Dermis blood vessel endothelial cell (primary cell): Measurements from ENCODE around the gene GDF2. TPM values are rescaled to one million over a fixed set of nuclear protein-coding genes. Genes with fewer than 3 reads are reported as not detected.

Experiments used
- DNase-seq: peaks from one replicate; pipeline ENCODE4 v3.0.0; 2010
- total RNA-seq: library from RNA; depleted of rRNA; stranded (reverse); fragments of >200 nt; gene quantifications from 2 replicates; pipeline ENCODE4 v1.2.3, GENCODE V29; 2014

The GDF2 gene
- total RNA-seq, 1 donor from 2014 or later, result not detected

DNA sequence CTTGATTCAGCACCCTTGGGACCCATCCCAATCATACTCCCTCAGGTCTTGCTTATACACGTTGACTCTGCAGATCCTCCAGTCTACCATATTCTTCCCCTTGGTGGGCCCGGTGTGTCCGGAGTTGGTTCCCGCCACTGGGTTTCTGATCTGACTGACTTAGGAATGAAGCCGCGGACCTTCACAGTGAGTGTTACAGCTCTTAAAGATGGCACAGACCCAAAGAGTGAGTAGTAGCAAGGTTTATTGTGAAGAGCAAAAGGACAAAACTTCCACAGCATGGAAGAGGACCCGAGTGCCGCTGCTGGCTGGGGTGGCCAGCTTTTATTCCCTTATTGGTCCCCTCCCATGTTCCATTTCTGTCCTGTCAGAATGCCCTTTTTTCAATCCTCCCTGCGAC lies 28.2 kb upstream of the GDF2 start:
- DNase-seq, result no peak

DNA sequence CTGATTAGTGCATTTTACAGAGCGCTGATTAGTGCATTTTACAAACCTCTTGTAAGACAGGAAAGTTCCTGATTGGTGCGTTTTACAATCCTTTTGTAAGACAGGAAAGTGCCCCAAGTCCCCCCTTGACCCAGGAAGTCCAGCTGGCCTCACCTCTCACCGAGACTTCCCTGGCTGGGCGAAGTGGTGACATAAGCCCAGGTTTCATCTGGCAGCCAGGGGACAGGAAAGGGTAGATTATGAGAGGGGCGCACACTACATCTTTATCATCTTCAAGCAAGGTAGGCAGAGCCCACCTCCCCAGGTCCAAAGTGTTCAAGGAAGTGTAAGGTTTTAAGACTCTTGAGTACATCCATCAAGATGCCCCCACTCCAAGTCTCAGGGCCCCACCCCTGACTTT lies 27.8 kb upstream of the GDF2 start:
- DNase-seq, result no peak

DNA sequence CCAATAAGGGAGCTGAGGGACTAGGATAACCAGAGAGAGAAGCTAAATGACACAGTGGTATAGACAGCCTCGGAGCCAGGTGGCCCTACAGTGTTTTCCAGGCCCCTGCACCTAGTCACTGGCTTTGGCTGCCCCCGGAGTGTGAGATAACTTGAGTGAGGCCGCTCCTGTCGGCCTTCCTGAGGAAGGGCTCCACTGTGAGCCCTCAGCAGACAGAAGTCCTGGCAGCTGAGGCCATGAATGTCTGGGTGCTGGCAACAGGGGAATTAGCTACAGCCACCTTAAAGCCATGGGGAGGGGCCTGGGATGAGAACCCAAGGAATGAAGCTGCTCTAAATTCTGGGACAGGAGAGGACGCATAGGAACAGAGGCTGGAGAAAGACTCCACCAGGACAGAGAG lies 26.8 kb upstream of the GDF2 start:
- no peak for DNase-seq

DNA sequence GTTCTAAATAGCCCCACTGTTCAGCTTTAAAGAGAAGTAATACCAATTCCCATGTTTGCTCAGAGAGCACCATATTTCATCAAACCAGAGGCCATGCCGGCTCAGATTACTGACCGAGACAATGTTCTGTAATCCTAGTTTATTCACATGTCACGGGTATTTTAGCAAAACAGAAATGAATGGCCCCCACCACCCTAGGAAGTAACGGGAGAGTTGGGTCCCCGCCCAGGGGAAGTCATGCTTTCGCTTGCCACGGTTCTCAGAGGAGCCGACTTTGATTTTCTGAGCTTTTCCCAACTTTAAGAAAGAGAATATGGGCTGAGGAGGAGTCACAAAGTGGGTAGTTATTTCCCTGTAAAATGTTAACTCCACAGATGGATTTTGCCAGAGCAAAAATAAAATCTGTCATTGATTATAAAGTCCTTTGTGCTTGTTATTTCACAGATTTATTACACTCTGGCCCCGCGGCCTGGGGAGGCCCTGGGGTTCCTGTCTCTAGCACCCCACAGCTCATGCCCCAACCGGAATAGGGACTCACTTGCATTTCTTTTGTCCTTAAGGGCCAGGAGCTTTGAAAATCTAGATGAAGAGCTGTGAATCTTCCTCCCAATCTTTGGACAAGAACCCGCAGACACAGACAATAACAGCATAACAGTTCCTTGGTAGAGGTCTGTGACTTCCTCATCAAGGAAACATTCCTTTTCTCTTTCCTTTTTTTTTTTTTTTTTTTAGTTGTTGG lies 25.9 kb upstream of the GDF2 start:
- DNase-seq, result no peak

DNA sequence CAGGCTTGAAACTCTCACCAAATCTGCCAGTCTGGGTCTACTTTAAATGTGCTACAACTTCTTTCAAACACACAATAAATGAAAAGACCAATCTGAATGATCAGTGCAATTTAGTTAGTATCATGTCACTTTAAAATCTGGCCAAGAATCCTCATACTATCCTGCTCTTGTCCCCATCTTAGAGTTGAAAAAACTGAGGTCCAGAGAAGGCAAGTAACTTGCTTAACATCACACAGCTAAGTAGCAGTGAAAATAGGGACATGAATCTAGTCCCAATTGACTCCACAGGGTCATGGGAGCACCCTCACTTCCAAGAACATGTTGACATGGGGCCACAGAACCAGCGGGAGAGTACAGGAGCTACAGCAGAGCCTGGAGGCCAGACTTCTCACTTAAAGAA lies 25.3 kb upstream of the GDF2 start:
- DNase-seq, result no peak

DNA sequence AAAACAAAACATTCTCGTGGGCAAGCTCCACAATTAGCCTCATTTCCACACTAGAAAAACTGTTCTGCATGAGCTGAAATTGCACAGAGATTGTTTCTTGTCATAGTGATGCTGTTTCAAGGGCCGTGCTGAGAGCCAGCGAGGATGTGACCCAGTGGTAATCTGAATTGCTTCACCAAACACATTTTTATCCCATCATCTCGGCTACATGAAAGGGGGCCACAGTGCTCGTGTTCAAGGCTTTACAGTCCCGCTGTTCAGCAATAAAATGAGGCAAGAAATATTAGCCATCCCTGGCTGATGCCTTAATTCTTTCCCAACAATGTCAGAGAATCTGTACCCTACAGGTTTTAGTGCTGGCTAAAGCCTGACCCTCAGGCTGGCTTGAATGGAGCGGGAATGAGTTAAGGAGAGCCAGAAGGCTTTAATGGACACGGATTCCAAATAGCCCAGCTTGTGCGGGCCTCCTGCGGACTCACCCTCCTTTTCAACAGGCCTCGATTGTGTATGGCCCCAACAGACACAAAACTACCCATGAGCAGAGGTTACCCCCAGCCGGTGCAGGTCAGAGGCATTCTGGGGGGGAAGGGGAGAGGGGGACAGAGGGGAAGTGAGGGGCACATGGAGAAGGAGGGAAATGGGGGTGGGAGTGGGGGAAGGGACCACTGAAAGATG lies 24.3 kb upstream of the GDF2 start:
- no peak for DNase-seq

DNA sequence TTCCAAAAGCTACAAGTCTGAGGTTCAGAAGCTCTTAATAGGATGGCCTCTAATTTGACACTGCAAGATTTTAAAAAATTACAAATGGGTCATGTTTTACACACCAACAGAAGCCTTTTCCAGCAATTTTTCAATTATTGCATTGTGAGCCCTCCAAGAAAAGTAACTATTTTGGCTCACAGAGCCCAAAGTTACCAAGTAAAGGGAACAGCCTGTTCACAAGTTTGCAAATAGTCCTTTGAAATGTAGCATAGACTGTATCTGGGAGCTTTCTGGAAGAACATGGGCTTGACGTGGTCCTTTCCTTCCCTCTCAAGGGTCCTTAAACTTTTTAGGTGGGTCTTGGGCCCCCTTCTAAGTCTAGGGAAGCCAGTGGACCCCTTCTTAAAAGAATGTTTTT lies 23.5 kb upstream of the GDF2 start:
- no peak for DNase-seq

DNA sequence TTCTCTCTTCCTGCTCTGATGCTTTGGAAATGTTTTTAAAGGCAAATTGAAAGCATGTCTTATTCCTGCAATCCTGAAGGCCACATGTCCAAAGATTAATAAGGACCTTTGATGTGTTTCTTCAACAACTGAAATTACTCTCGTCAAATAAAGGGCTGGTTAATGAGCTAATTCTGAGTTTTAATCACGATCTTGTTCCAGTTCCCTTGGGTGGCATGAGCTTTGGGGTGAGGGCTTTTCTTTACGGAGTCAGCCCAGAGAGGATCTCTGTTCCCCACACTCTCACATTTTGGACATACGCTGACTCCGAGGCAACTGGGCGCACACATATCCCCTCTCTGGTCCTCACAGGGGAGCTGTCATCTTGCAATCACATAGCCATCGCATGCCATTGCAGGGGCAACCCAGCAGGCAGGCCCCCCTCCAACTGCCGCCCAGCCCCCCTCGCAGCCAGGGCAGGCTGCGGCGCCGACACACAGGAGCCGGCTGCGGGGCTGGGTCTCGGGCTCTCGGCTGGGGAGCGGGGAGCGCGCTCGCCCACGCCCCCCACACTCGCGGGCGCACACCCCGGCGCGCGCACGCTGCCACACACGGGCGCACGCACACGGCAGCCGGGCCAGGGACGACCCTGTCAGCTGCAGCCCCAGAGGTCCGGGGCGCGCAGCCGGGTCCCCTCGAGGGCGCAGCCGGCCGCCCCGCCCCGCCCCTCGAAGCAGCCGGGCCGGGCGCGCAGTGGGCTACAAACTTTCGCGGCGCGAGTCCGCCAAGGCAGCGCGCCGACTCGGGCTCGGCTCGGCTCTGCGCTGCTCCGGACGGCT lies 22.4 kb upstream of the GDF2 start, which contains the start of gene GDF10:
Gene GDF10 (plus strand): TSS at position 587 of the 818 bp plus-strand sequence. CDS start 455 bp downstream, outside the sequence.
- DNase-seq, result no peak

DNA sequence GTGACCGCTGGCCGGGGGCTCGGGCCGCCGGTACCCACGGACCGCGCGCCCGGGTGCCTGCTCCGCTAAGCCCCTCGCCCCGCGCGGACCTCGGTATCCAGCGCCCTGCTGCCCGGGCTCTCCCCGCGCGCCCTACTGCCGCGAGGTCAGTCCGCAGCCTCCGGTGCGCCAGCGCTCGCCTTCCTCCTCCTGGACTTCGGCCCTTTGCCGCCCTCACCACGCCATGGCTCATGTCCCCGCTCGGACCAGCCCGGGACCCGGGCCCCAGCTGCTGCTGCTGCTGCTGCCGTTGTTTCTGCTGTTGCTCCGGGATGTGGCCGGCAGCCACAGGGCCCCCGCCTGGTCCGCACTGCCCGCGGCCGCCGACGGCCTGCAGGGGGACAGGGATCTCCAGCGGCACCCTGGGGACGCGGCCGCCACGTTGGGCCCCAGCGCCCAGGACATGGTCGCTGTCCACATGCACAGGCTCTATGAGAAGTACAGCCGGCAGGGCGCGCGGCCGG lies 21.8 kb upstream of the GDF2 start:
- DNase-seq, result no peak

DNA sequence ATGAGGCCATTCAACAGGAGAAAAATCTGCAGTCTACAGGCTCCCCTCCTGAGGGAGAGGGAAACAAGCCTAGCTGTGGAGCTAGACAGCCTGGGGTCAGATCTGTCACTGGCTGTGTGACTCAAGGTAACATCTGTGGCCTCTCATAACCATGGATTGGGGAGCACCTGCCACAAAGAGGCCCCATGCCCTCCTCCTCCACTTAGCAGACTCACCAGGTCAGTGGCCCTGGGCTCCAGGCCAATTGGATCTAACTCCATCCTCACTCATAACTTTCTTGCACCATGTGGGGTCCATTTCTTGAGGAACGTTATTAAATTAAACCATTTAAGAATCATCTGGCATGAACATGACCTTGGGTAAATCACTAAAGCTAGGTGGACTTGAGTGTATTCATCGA lies 20.4 kb upstream of the GDF2 start:
- no peak for DNase-seq

DNA sequence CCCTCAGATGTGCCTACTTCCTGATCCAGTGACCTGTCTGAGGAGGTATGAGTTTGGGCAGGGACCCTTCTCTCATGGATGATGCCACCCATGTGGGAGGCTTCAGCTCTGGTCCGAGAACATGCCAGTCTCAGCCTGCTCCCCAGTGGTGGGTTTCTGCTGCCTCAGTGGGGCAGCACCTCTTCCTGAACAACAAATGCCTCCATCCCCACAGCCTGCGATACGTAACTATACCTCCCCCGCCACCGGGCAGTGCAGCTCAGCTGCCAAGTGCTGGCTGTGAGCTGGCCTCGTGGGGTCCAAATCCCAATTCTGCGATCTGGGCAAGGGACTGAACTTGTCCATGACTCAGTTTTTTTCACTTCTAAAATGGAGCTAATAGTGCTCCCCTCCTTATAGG lies 19.1 kb upstream of the GDF2 start:
- DNase-seq, result no peak

DNA sequence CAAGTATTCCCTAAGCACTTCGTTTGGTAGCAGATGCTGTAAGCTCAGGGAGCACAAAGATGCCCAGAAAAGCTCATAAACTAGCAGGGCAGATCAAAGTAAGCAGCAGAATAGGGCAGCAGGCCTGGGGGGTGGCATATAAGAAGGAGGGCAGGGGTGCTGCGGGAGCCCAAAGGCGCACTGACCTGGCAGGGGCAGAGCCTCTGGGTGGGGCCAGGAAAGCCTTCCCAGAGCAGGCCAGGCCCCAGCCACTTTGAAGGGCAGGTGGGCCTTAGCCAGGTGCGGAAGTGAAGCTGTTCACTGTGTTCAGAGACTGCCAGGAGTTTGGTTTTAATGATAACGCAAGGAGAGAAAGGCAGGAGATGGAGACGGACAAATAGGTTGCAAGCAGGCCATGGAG lies 18.4 kb upstream of the GDF2 start:
- DNase-seq, result no peak

DNA sequence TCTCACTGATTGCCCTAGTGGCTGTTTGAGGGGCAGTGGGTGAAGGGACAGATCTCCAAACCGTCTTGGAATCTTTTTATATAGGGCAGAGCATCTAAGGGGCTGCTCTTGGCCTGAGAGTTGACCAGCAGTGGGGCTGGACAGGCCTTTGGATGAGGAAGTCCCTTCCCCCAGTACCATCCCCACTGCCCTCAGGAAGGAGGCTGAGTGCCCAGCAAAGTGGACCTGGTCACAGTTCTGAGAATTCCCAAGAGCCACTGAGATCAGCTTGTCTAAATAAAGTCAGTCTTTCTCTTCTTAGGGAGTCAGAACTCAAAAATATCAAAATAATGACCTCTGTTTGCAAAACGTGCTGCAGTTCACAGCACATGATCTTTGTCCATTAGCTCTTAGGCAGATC lies 16.7 kb upstream of the GDF2 start:
- no peak for DNase-seq

DNA sequence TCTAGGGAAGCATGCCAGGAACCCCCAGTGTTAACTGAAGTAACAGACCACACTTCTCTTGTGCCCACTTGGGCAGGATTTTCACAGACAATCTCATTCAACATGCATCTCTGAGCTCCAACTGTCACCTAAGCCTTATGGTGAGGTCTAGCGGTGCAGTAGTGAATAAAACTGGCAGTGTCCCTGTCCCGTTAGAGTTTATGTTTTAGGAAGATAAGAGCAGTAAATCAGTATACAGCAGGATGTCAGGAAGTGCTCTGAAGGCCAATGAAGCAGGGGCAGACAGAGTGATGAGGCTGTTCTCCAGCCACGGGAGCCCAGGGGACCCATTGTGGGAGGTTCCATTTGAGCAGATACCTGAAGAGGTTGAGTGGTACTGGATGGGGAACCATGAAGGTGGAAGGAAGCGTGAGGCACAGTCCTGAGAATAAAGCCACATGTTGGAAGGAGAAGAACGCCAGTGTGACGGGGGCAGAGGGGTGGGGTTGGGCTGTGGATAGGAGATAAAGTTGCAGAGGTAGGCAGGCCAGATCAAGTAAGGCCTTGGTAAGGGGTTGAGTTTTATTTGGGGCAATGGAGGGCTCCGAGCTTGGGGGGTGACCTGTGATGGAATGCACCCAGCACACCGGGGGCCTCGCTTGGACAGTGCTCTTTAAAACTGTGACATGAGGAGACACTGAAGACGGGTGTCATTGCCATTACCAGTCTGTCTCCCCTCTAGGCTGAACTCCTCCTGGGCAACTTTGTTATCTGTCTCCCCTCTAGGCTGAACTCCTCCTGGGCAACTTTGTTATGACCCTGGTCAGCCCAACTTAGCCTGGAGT lies 15.7 kb upstream of the GDF2 start:
- DNase-seq, result no peak

DNA sequence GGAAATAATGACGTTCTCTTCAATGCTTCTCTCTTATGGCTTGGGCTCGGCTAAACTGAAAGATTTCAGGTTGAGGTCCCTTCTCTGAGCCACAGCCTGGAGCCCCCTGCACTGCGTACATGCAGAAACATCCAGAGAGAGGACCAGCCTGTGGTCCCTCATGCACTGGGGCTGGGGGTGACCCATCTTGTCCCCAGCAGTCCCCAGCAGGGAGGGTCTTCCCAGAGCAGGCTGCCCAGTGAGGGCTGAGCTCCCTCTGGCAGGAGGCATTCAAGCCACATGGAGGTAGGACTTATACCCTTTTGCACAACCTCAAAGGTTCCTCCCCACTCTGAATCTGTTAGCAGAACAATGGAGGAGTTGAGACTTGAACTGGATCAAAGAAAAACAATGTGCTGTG lies 14.9 kb upstream of the GDF2 start:
- DNase-seq, result no peak

DNA sequence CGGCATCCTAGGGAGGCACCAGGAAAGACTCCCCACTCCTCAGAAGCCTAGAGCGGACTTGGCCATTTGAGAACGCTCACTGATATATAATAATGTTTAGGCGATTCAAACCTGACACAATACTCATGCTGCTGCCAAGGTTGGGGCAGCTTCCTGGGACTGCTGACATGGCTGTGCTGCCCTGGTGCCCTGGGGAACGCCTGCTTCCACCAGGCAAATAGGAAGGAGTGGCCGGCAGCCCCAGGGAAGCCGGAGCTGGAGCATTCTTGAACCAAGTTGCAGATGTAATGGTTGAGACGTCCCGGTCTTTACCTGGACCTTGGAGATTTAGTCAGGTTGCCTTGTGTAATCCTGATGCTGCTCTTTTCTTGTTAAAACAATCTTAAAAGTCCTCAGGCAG lies 13.5 kb upstream of the GDF2 start:
- DNase-seq, result no peak

DNA sequence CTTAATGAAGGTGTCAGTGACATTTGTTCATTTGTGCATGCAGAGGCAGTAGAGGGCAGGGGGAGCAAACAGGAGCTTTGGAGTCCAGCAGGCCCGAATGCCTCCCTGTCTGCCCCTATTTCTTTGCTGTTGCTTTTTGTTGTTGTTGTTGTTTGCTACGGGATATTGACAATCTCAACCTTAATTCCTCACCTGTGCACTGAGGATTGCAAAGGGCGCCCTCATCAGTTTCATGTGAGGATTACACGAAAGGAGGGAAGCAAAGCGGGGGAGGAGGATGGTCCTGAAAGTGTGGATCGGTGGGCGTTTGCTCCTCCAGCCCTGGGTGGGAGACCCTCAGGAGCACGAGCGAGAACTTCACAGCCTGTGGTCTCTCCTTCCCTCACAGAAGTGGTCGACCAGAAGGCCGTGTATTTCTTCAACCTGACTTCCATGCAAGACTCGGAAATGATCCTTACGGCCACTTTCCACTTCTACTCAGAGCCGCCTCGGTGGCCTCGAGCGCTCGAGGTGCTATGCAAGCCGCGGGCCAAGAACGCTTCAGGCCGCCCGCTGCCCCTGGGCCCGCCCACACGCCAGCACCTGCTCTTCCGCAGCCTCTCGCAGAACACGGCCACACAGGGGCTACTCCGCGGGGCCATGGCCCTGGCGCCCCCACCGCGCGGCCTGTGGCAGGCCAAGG lies 12.7 kb upstream of the GDF2 start:
- DNase-seq, result peak; percentile 7

DNA sequence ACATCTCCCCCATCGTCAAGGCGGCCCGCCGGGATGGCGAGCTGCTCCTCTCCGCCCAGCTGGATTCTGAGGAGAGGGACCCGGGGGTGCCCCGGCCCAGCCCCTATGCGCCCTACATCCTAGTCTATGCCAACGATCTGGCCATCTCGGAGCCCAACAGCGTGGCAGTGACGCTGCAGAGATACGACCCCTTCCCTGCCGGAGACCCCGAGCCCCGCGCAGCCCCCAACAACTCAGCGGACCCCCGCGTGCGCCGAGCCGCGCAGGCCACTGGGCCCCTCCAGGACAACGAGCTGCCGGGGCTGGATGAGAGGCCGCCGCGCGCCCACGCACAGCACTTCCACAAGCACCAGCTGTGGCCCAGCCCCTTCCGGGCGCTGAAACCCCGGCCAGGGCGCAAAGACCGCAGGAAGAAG lies 12.2 kb upstream of the GDF2 start:
- no peak for DNase-seq

DNA sequence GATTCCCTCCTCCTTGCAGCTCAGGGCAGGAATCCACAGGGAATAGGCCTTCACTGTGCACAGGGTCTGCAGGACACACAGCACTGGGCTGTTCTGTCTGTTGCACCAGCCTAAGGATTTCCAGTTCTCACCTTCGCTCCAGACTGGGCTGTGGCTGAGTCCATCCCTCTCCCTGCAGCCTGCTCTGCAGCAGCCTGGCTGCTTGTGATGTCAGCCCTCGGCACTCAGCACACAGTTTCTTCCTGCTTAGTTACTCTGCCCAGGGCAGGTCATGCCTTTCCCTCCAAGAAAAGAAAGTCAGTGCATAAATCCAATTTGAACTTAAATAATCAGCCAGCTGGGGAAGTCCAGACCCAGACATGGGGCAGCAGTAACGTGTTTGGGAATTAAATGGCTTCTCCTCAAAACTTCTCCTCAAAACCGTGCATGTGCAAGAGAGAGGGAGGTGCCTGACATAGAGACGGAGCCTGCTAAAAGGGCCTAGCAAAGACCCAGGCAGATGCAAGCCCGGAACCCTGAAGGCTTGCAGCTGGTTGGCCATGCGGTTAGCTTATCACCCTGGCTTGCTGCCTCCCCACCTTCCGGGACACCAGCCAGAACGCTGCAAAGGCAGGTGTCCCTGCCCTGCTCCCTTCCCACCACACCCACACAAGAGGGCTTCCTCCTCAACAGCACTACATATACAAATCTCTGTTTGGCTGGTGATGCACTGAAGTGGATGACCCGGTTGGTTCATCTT lies 10.9 kb upstream of the GDF2 start:
- no peak for DNase-seq

DNA sequence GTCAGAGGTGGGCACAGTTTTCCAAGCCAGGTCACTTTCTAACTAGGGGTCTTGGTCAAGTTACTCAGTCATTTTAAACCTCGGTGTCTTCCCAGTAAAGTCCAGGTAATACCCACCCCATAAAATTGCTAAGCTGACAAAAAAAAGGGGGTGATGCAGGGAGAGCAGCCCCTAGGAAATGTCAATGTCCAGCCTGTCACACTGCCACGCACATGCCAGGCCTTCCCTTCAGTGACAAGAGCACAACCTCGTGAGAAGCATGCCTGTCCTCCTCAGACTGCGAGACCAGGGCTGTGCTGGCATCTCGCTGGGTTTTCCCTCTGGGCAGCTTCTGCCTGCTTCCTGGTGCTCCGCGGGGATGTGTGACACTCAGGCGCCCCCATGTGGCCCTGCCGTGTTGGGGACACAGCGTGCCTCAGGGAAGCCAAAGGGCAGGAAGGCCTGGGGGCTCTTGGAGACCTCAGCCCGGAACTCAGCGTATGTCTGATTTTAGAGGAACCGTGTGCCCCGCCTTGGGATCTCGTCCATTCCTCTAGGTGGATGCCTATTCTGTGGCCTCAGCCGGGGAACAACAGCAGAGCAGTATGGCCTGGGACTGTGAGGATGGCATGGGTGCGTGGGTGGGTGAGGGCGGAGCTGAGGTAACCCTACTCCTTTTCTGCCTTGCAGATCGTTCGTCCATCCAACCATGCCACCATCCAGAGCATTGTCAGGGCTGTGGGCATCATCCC lies 10.2 kb upstream of the GDF2 start:
- DNase-seq, result peak; percentile 77

DNA sequence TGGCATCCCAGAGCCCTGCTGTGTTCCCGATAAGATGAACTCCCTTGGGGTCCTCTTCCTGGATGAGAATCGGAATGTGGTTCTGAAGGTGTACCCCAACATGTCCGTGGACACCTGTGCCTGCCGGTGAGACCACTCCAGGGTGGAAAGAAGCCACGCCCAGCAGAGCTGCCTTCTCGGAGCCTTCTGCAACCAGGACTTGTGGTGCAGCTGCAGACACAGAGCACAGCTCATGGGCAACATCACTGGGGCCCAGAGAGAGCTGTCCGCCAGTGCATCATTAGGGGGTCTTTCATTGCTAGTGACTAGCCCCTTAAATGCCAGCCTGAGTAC lies 9.6 kb upstream of the GDF2 start:
- DNase-seq, result no peak
